BLaER1 (cell line): ENCODE measurements around the gene PCSK9.

Experiments used
- H3K27ac ChIP-seq: shearing (Covaris generic); formaldehyde crosslinking; 2 replicates; pipeline ENCODE4 v1.8.1; 2022
- H3K27me3 ChIP-seq: shearing (Covaris generic); formaldehyde crosslinking; 2 replicates; pipeline ENCODE4 v1.8.1; 2022
- H3K36me3 ChIP-seq: shearing (Covaris generic); formaldehyde crosslinking; 2 replicates; pipeline ENCODE4 v1.8.1; 2022
- H3K4me1 ChIP-seq: shearing (Covaris generic); formaldehyde crosslinking; 2 replicates; pipeline ENCODE4 v1.8.1; 2022
- H3K4me2 ChIP-seq: shearing (Covaris generic); formaldehyde crosslinking; 2 replicates; pipeline ENCODE4 v1.8.1; 2022
- H3K4me3 ChIP-seq: shearing (Covaris generic); formaldehyde crosslinking; 2 replicates; pipeline ENCODE4 v1.8.1; 2022
- H3K9ac ChIP-seq: shearing (Covaris generic); formaldehyde crosslinking; 2 replicates; pipeline ENCODE4 v1.8.1; 2022
- H3K9me3 ChIP-seq: shearing (Covaris generic); formaldehyde crosslinking; 2 replicates; pipeline ENCODE4 v1.8.1; 2022
- H4K20me1 ChIP-seq: shearing (Covaris generic); formaldehyde crosslinking; 2 replicates; pipeline ENCODE4 v1.8.1; 2022
- Cebpa-rat ChIP-seq: shearing (Covaris generic); IDR thresholded peaks from 2 replicates; pipeline ENCODE4 v1.8.1; 2022

The PCSK9 gene

GRCh38 chr1:55039342-55040082 lies at the start of gene PCSK9:
Gene PCSK9 (plus strand): TSS chr1:55039548. CDS start chr1:55039838, 290 bp downstream.
- Histone ChIP-seq H3K4me1 (no peaks in the 10 kb centered on the region), H3K36me3 (no peaks in the 10 kb centered on the region), H3K9me3 (no peaks in the 10 kb centered on the region), H3K27me3 (no peaks in the 10 kb centered on the region), H3K4me2 (no peak within 1 kb of the TSS), H4K20me1 (no peaks in the 10 kb centered on the region), H3K9ac (no peak within 1 kb of the TSS), H3K4me3 (no peak within 1 kb of the TSS), H3K27ac (no peak within 1 kb of the TSS)
- TF ChIP-seq Cebpa-rat, result no peak

GRCh38 chr1:54989968-54990810 lies 49.2 kb upstream of the PCSK9 start:
- H3K4me3 ChIP-seq, result no peak overlapping the region
- no peak overlapping the region for H3K4me2 ChIP-seq
- peaks cover 2% of the 10 kb centered on the region; the same call in 1 of the 2 replicates for H3K27me3 ChIP-seq
- H3K36me3 ChIP-seq, result no peaks in the 10 kb centered on the region
- no peak overlapping the region for H3K27ac ChIP-seq
- H3K9me3 ChIP-seq, result no peaks in the 10 kb centered on the region
- TF ChIP-seq Cebpa-rat, result no peak
- H3K9ac ChIP-seq, result no peak overlapping the region
- no peaks in the 10 kb centered on the region for H4K20me1 ChIP-seq
- no peaks in the 10 kb centered on the region for H3K4me1 ChIP-seq

GRCh38 chr1:54990916-54991315 lies 48.4 kb upstream of the PCSK9 start:
- Histone ChIP-seq H3K4me3 (no peak overlapping the region), H3K4me2 (no peak overlapping the region), H3K27me3 (peaks cover 9% of the 10 kb centered on the region), H3K9ac (no peak overlapping the region), H4K20me1 (no peaks in the 10 kb centered on the region), H3K4me1 (no peaks in the 10 kb centered on the region), H3K27ac (no peak overlapping the region), H3K36me3 (no peaks in the 10 kb centered on the region), H3K9me3 (no peaks in the 10 kb centered on the region)
- no peak for TF ChIP-seq Cebpa-rat

- H3K27ac ChIP-seq, result no peak overlapping the region
- no peaks in the 10 kb centered on the region for H3K9me3 ChIP-seq
- no peaks in the 10 kb centered on the region for H3K36me3 ChIP-seq
- H3K4me2 ChIP-seq, result no peak overlapping the region
- H4K20me1 ChIP-seq, result no peaks in the 10 kb centered on the region
- peaks cover 20% of the 10 kb centered on the region for H3K27me3 ChIP-seq
- H3K4me3 ChIP-seq, result no peak overlapping the region
- H3K9ac ChIP-seq, result no peak overlapping the region
- no peaks in the 10 kb centered on the region for H3K4me1 ChIP-seq
- no peak for TF ChIP-seq Cebpa-rat
Measured at GRCh38 chr1:54991939-54992338, 47.4 kb upstream of the PCSK9 start.

- Histone ChIP-seq H3K4me1 (no peaks in the 10 kb centered on the region), H4K20me1 (no peaks in the 10 kb centered on the region), H3K4me2 (no peak overlapping the region), H3K9me3 (no peaks in the 10 kb centered on the region), H3K4me3 (no peak overlapping the region), H3K27ac (no peak overlapping the region), H3K9ac (no peak overlapping the region), H3K27me3 (peaks cover 32% of the 10 kb centered on the region), H3K36me3 (no peaks in the 10 kb centered on the region)
- TF ChIP-seq Cebpa-rat, result no peak
Measured at GRCh38 chr1:54993140-54993539, 46.2 kb upstream of the PCSK9 start.

GRCh38 chr1:54994355-54994990 lies 44.9 kb upstream of the PCSK9 start:
- Histone ChIP-seq H3K9me3 (no peaks in the 10 kb centered on the region), H3K27me3 (peaks cover 40% of the 10 kb centered on the region), H3K27ac (no peak overlapping the region), H4K20me1 (no peaks in the 10 kb centered on the region), H3K4me3 (no peak overlapping the region), H3K9ac (no peak overlapping the region), H3K4me2 (no peak overlapping the region), H3K36me3 (no peaks in the 10 kb centered on the region), H3K4me1 (no peaks in the 10 kb centered on the region)
- no peak for TF ChIP-seq Cebpa-rat

GRCh38 chr1:54995013-54995760 lies 44.2 kb upstream of the PCSK9 start:
- Histone ChIP-seq H3K27ac (no peak overlapping the region), H3K4me2 (no peak overlapping the region), H3K4me3 (no peak overlapping the region)

GRCh38 chr1:54995835-54996234 lies 43.5 kb upstream of the PCSK9 start:
- Histone ChIP-seq H3K27ac (no peak overlapping the region), H3K9ac (no peak overlapping the region), H3K36me3 (no peaks in the 10 kb centered on the region), H3K27me3 (peaks cover 43% of the 10 kb centered on the region), H3K9me3 (no peaks in the 10 kb centered on the region), H3K4me3 (no peak overlapping the region), H3K4me1 (no peaks in the 10 kb centered on the region), H3K4me2 (no peak overlapping the region), H4K20me1 (no peaks in the 10 kb centered on the region)
- no peak for TF ChIP-seq Cebpa-rat

More at GRCh38 chr1:54995013-54995760, 44.2 kb upstream of the PCSK9 start:
- Histone ChIP-seq H3K27me3 (peaks cover 43% of the 10 kb centered on the region), H4K20me1 (no peaks in the 10 kb centered on the region), H3K9ac (no peak overlapping the region), H3K4me1 (no peaks in the 10 kb centered on the region), H3K9me3 (no peaks in the 10 kb centered on the region), H3K36me3 (no peaks in the 10 kb centered on the region)
- no peak for TF ChIP-seq Cebpa-rat

- Histone ChIP-seq H3K4me2 (no peak overlapping the region), H3K9me3 (no peaks in the 10 kb centered on the region), H3K27ac (no peak overlapping the region), H3K4me1 (no peaks in the 10 kb centered on the region), H3K9ac (no peak overlapping the region), H3K36me3 (no peaks in the 10 kb centered on the region), H3K27me3 (peaks cover 43% of the 10 kb centered on the region), H3K4me3 (no peak overlapping the region), H4K20me1 (no peaks in the 10 kb centered on the region)
- no peak for TF ChIP-seq Cebpa-rat
Measured at GRCh38 chr1:54996359-54996868, 42.9 kb upstream of the PCSK9 start.
